GM20000 (cell line): Measurements from ENCODE around the gene ARL8A.
A peak's percentile ranks its signal among the peaks of the same experiment; 100 is the strongest.
"Not testable (repeated sequence)": the region's sequence is repeated elsewhere in the genome, so short reads cannot be mapped to it uniquely, and the experiment has no call there.

Source experiments
- DNase-seq: peaks from one replicate; pipeline ENCODE4 v3.0.0; 2012; ENCODE audit warnings: low spot score
- TF ChIP-seq, protein P1 (sequence below): IDR thresholded peaks from 2 replicates; pipeline ENCODE4 v1.5.1; 2012; ENCODE audit warnings: mild to moderate bottlenecking, control low read depth; ENCODE audit errors: extremely low read depth, missing control alignments

ARL8A gene

DNA sequence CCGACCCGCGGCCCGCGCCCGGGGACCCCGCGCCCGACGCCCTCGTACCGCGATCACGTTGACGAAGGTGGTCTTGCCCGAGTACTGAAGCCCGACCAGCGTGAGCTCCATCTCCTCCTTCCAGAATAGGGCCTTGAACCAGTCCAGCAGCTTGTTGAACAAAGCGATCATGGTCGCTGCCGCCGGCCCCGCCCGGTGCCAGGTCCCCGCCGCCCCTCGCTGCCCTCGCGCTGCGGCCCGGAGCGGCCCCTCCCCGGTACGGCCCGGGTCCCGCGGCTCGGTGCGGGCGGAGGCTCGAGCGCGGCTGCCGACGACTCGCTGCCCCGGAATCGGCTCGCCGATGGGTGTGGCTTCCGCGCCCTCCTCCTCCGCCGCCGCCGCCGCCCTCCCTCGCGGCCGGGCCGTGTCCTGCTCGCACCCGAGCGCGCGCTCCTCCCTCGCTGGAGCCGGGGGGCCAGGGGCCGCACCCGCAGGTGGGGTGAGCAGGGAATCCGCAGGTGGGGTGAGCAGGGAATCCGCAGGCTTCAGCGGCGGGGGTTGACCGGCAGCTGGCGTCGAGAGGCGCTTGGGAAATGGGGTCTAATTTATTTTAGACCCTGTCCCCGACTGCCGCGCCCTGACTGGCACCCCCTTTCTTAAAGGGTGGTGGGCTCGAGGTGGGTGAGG, at the start of gene ARL8A:
ARL8A (minus strand) TSS at position 336 of the 666 bp plus-strand sequence; CDS start at position 171, 165 bp downstream.
- TF ChIP-seq, protein P1, sequence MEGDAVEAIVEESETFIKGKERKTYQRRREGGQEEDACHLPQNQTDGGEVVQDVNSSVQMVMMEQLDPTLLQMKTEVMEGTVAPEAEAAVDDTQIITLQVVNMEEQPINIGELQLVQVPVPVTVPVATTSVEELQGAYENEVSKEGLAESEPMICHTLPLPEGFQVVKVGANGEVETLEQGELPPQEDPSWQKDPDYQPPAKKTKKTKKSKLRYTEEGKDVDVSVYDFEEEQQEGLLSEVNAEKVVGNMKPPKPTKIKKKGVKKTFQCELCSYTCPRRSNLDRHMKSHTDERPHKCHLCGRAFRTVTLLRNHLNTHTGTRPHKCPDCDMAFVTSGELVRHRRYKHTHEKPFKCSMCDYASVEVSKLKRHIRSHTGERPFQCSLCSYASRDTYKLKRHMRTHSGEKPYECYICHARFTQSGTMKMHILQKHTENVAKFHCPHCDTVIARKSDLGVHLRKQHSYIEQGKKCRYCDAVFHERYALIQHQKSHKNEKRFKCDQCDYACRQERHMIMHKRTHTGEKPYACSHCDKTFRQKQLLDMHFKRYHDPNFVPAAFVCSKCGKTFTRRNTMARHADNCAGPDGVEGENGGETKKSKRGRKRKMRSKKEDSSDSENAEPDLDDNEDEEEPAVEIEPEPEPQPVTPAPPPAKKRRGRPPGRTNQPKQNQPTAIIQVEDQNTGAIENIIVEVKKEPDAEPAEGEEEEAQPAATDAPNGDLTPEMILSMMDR = no peak
- DNase-seq = peak; percentile 94

- DNase-seq = no peak
- TF ChIP-seq, protein P1 = no peak
These were observed 49.8 kb upstream of the ARL8A start for GRCh38 chr1:202194328-202194648.

- no peak for DNase-seq
These were observed 49.2 kb upstream of the ARL8A start, which contains the start of gene LGR6 for GRCh38 chr1:202193614-202194327. LGR6 (plus strand) TSS chr1:202193799; CDS start chr1:202193990, 191 bp downstream.

GRCh38 chr1:202192770-202193613, 48.5 kb upstream of the ARL8A start:
- DNase-seq = peak; percentile 87
- TF ChIP-seq, protein P1 = peak; percentile 78

More at GRCh38 chr1:202193614-202194327, 49.2 kb upstream of the ARL8A start, which contains the start of gene LGR6:
- TF ChIP-seq, protein P1 = no peak

DNA sequence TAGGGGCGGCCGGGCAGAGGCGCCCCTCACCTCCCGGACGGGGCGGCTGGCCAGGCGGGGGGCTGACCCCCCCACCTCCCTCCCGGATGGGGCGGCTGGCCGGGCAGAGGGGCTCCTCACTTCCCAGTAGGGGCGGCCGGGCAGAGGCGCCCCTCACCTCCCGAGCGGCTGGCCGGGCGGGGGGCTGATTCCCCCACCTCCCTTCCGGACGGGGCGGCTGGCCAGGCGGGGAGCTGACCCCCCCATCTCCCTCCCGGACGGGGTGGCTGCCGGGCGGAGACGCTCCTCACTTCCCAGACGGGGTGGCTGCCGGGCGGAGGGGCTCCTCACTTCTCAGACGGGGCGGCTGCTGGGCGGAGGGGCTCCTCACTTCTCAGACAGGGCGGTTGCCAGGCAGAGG, 46.9 kb upstream of the ARL8A start:
- DNase-seq = not testable (repeated sequence)

GRCh38 chr1:202189918-202190715, 45.6 kb upstream of the ARL8A start:
- no peak for DNase-seq
- TF ChIP-seq, protein P1 = no peak

DNA sequence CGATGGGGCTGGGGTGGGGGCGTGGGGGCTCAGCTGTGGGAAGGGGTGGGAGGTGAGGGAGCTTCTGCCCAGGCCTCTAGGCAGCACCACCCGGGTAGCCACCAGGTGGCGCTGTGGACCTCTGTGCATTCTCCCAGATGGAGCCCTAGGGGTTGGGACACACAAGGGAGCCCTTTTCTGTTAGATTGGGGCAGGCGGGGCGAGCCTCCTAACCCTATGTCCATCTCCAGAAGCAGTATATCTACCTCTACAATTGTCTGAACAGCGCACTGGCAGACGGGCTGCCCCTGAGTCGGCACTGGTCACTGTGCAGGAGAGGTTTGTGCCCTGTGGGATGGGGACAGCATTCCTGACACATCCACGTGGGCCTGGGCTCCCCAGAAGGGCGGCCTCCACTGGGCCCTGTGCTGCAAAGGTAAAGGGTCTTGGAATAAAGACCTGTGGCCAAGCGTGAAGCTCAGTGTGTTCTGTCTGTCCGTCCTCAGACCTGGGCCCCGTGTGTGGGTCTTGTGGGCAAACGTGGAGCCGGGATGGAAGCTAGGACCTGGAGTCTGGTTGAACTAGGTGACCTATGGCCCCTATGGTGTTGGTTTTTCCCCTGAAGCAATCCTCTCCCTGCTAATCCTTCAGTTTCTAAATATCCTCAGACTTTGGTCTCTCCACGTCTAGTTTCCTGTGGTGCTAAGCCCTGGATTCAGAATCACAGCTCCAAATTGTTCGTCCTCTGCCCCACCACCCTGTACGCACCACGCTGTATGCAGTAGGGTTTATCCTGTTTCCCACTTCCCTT, 44.7 kb upstream of the ARL8A start:
- peak; percentile 67 for DNase-seq
- TF ChIP-seq, protein P1 = peak; percentile 49
